Naive thymus-derived CD8-positive, alpha-beta T cell (primary cell): ENCODE measurements around the gene HOXB2. TPM values are rescaled to one million over a fixed set of nuclear protein-coding genes. Genes with fewer than 3 reads are reported as not detected.
A peak's percentile ranks its signal among the peaks of the same experiment; 100 is the strongest.

Experiments used
- ATAC-seq, 2 donors: fragments of 150-1000 bp; cut with Tn5 transposase in 1 of 2; sonication (Bioruptor Pico), chemical (Tn5 transposase) in 1 of 2; 1 replicate in 1 of 2; 2 replicates in 1 of 2; pipeline ENCODE4 v1.10.0; 2021; ENCODE audit warnings: mild to moderate bottlenecking in 2 of 2, moderate library complexity in 2 of 2
- POLR2A ChIA-PET: fragments of 350-600 bp; sonication (Branson Sonifier 250); formaldehyde crosslinking; loops from one replicate; lab custom pipeline; 2021; ENCODE audit warnings: antibody characterized with exemption; lab: Charles Lee
- DNase-seq, 10 donors: peaks; one replicate each; pipeline versions ENCODE4 v3.0.0 to v3.0.0-alpha.2; 2020 to 2022
- H3K27ac Mint-ChIP-seq, 10 donors: one replicate each; pipeline ENCODE4 v1.8.0; 2020 to 2022; ENCODE audit warnings: mild to moderate bottlenecking in 10 of 10, mixed read lengths in 10 of 10, moderate library complexity in 4 of 10, inconsistent platforms in 1 of 10
- H3K27me3 Mint-ChIP-seq, 5 donors: one replicate each; pipeline ENCODE4 v1.8.0; 2021 to 2022; ENCODE audit warnings: mixed read lengths in 5 of 5
- H3K36me3 Mint-ChIP-seq, 3 donors: one replicate each; pipeline ENCODE4 v1.8.0; 2020 to 2022; ENCODE audit warnings: mixed read lengths in 3 of 3, mild to moderate bottlenecking in 2 of 3, inconsistent platforms in 1 of 3
- H3K4me1 Mint-ChIP-seq, 4 donors: one replicate each; pipeline ENCODE4 v1.8.0; 2021 to 2022; ENCODE audit warnings: mixed read lengths in 4 of 4
- H3K4me3 Mint-ChIP-seq, 10 donors: one replicate each; pipeline ENCODE4 v1.8.0; 2020 to 2022; ENCODE audit warnings: mild to moderate bottlenecking in 10 of 10, mixed read lengths in 10 of 10, moderate library complexity in 6 of 10, inconsistent platforms in 1 of 10
- H3K9me3 Mint-ChIP-seq, 9 donors: one replicate each; pipeline ENCODE4 v1.8.0; 2020 to 2022; ENCODE audit warnings: mixed read lengths in 9 of 9, mild to moderate bottlenecking in 3 of 9, inconsistent platforms in 1 of 9, moderate library complexity in 1 of 9
- polyA plus RNA-seq, 3 donors: library from polyadenylated mRNA; unstranded; fragments of 300-500 nt; fragmentation: Illumina TruSeq; gene quantifications; one replicate each; pipeline ENCODE4 v1.2.3, GENCODE V29; 2021
- total RNA-seq, 8 experiments: library from RNA in 2 of 8; stranded (reverse) in 2 of 8; gene quantifications; one replicate each; pipeline ENCODE4 v1.2.3 and lab custom pipeline; 2021 to 2026

HOXB2 gene
- total and polyA plus RNA-seq, 5 experiments from 2014 or later, result 7.6 to 32.4 (median 16.4) TPM

- Mint-ChIP-seq H3K27me3 (peaks cover 54 to 100% (median 84%) of the 10 kb centered on the region in 5 donors), H3K36me3 (peaks cover 0 to 3% (median 0%) of the 10 kb centered on the region in 3 donors), H3K4me3 (peak overlapping the region in 1 of 10 donors; percentile 8), H3K27ac (no peak overlapping the region), H3K9me3 (no peaks in the 10 kb centered on the region), H3K4me1 (peaks cover 22 to 45% (median 38%) of the 10 kb centered on the region in 4 donors)
- DNase-seq (no peak), ATAC-seq (no peak)
- POLR2A ChIA-PET, result interaction anchor here (0.6 to 0.9 kb wide), 2 partner anchors 87 to 1233 kb away, joined by 3 read pairs; no protein-coding TSS in a partner anchor
These were observed 43.6 kb upstream of the HOXB2 start for GRCh38 chr17:48588528-48588927.

GRCh38 chr17:48588074-48588415 is 43.1 kb upstream of the HOXB2 start:
- no peak overlapping the region for H3K27ac Mint-ChIP-seq
- H3K27me3 Mint-ChIP-seq, result peaks cover 56 to 100% (median 86%) of the 10 kb centered on the region in 5 donors
- POLR2A ChIA-PET, result interaction anchor here (0.6 to 0.9 kb wide), 2 partner anchors 236 to 1234 kb away, joined by 3 read pairs; no protein-coding TSS in a partner anchor
- H3K36me3 Mint-ChIP-seq, result peaks cover 0 to 3% (median 0%) of the 10 kb centered on the region in 3 donors
- no peak for DNase-seq
- H3K4me1 Mint-ChIP-seq, result peaks cover 20 to 40% (median 33%) of the 10 kb centered on the region in 4 donors
- no peak overlapping the region for H3K4me3 Mint-ChIP-seq
- no peak for ATAC-seq
- H3K9me3 Mint-ChIP-seq, result no peaks in the 10 kb centered on the region

- no peak for ATAC-seq
- DNase-seq, result no peak
- POLR2A ChIA-PET, result interaction anchor here (0.5 to 0.9 kb wide), 5 partner anchors 9 to 1234 kb away, joined by 3 read pairs; partner anchors contain the start of gene HOXB4
- Mint-ChIP-seq H3K36me3 (peaks cover 0 to 3% (median 0%) of the 10 kb centered on the region in 3 donors), H3K4me1 (peaks cover 16 to 36% (median 31%) of the 10 kb centered on the region in 4 donors), H3K27ac (peak overlapping the region in 1 of 10 donors; percentile 44), H3K27me3 (peaks cover 57 to 100% (median 86%) of the 10 kb centered on the region in 5 donors), H3K9me3 (no peaks in the 10 kb centered on the region), H3K4me3 (peak overlapping the region in 3 of 10 donors; percentile 0 to 49 (median 10))
These were observed 42.6 kb upstream of the HOXB2 start for GRCh38 chr17:48587276-48588073.

GRCh38 chr17:48586355-48587258 is 41.7 kb upstream of the HOXB2 start:
- Mint-ChIP-seq H3K9me3 (no peaks in the 10 kb centered on the region), H3K27ac (peak overlapping the region in 3 of 10 donors; percentile 2 to 62 (median 34)), H3K4me1 (peaks cover 16 to 39% (median 32%) of the 10 kb centered on the region in 4 donors), H3K4me3 (peak overlapping the region; percentile 86 to 97 (median 92)), H3K36me3 (peaks cover 0 to 3% (median 0%) of the 10 kb centered on the region in 3 donors), H3K27me3 (peaks cover 59 to 100% (median 88%) of the 10 kb centered on the region in 5 donors)
- POLR2A ChIA-PET, result interaction anchor here (0.5 to 0.9 kb wide), 3 partner anchors 9 to 278 kb away, joined by 3 read pairs; partner anchors contain the start of gene HOXB4
- no peak for ATAC-seq
- DNase-seq, result peak in 1 of 10 donors; percentile 31

GRCh38 chr17:48584223-48584741 is 39.4 kb upstream of the HOXB2 start:
- Mint-ChIP-seq H3K4me3 (peak overlapping the region in 5 of 10 donors; percentile 10 to 40 (median 26)), H3K27ac (no peak overlapping the region), H3K36me3 (peaks cover 0 to 3% (median 0%) of the 10 kb centered on the region in 3 donors), H3K9me3 (no peaks in the 10 kb centered on the region), H3K27me3 (peaks cover 60 to 100% (median 91%) of the 10 kb centered on the region in 5 donors), H3K4me1 (peaks cover 18 to 48% (median 42%) of the 10 kb centered on the region in 4 donors)
- no peak for ATAC-seq
- POLR2A ChIA-PET, result interaction anchor here (1.6 kb wide), 1 partner anchor 91 kb away, joined by 4 read pairs; no protein-coding TSS in a partner anchor
- DNase-seq, result no peak

GRCh38 chr17:48583708-48584222 is 38.9 kb upstream of the HOXB2 start:
- POLR2A ChIA-PET, result interaction anchor here (1.3 to 1.6 kb wide), 3 partner anchors 36 to 91 kb away, joined by 4 read pairs; no protein-coding TSS in a partner anchor
- H3K9me3 Mint-ChIP-seq, result no peaks in the 10 kb centered on the region
- DNase-seq (no peak), ATAC-seq (no peak)
- H3K4me1 Mint-ChIP-seq, result peaks cover 22 to 54% (median 47%) of the 10 kb centered on the region in 4 donors
- H3K4me3 Mint-ChIP-seq, result peak overlapping the region in 3 of 10 donors; percentile 10 to 24 (median 24)
- peaks cover 63 to 100% (median 93%) of the 10 kb centered on the region in 5 donors for H3K27me3 Mint-ChIP-seq
- H3K27ac Mint-ChIP-seq, result no peak overlapping the region
- H3K36me3 Mint-ChIP-seq, result peaks cover 0 to 3% (median 0%) of the 10 kb centered on the region in 3 donors

GRCh38 chr17:48582750-48583069 is 37.8 kb upstream of the HOXB2 start:
- DNase-seq (no peak), ATAC-seq (no peak)
- peaks cover 0 to 3% (median 0%) of the 10 kb centered on the region in 3 donors for H3K36me3 Mint-ChIP-seq
- POLR2A ChIA-PET, result interaction anchor here (1.3 to 1.6 kb wide), 2 partner anchors 35 to 43 kb away, joined by 4 read pairs; no protein-coding TSS in a partner anchor
- H3K4me3 Mint-ChIP-seq, result peak overlapping the region; percentile 49 to 87 (median 68)
- peaks cover 24 to 60% (median 52%) of the 10 kb centered on the region in 4 donors for H3K4me1 Mint-ChIP-seq
- H3K27me3 Mint-ChIP-seq, result peaks cover 55 to 96% (median 85%) of the 10 kb centered on the region in 5 donors
- no peak overlapping the region for H3K27ac Mint-ChIP-seq
- H3K9me3 Mint-ChIP-seq, result no peaks in the 10 kb centered on the region

GRCh38 chr17:48579760-48580554 is 35.0 kb upstream of the HOXB2 start:
- Mint-ChIP-seq H3K27ac (no peak overlapping the region), H3K4me3 (peak overlapping the region in 9 of 10 donors; percentile 53 to 96 (median 87))

GRCh38 chr17:48579471-48579759 is 34.5 kb upstream of the HOXB2 start:
- peak overlapping the region; percentile 86 to 96 (median 90) for H3K4me3 Mint-ChIP-seq
- ATAC-seq (no peak), DNase-seq (no peak)
- H3K4me1 Mint-ChIP-seq, result peaks cover 11 to 62% (median 42%) of the 10 kb centered on the region in 4 donors
- no peaks in the 10 kb centered on the region for H3K36me3 Mint-ChIP-seq
- POLR2A ChIA-PET, result interaction anchor here (0.9 kb wide), 1 partner anchor 38 kb away, joined by 6 read pairs; no protein-coding TSS in a partner anchor
- peaks cover 39 to 70% (median 55%) of the 10 kb centered on the region in 5 donors for H3K27me3 Mint-ChIP-seq
- no peaks in the 10 kb centered on the region for H3K9me3 Mint-ChIP-seq
- H3K27ac Mint-ChIP-seq, result peak overlapping the region in 1 of 10 donors; percentile 53

More at GRCh38 chr17:48579760-48580554, 35.0 kb upstream of the HOXB2 start:
- POLR2A ChIA-PET, result interaction anchor here (0.6 to 0.7 kb wide), 2 partner anchors 34 to 128 kb away, joined by 3 to 4 read pairs; no protein-coding TSS in a partner anchor
- Mint-ChIP-seq H3K36me3 (peaks cover 0 to 2% (median 0%) of the 10 kb centered on the region in 3 donors), H3K9me3 (no peaks in the 10 kb centered on the region), H3K4me1 (peaks cover 13 to 62% (median 45%) of the 10 kb centered on the region in 4 donors), H3K27me3 (peaks cover 41 to 76% (median 60%) of the 10 kb centered on the region in 5 donors)
- ATAC-seq (no peak), DNase-seq (no peak)

- no peaks in the 10 kb centered on the region for H3K9me3 Mint-ChIP-seq
- ATAC-seq, result peak; percentile 58 to 59
- H3K4me3 Mint-ChIP-seq, result peak overlapping the region; percentile 86 to 96 (median 90)
- POLR2A ChIA-PET, result interaction anchor here (0.9 to 2.2 kb wide), 4 partner anchors 8 to 37 kb away, joined by 3 to 9 read pairs (median 6); partner anchors contain the start of gene HOXB5
- peaks cover 11 to 60% (median 42%) of the 10 kb centered on the region in 4 donors for H3K4me1 Mint-ChIP-seq
- peaks cover 39 to 66% (median 54%) of the 10 kb centered on the region in 5 donors for H3K27me3 Mint-ChIP-seq
- no peaks in the 10 kb centered on the region for H3K36me3 Mint-ChIP-seq
- H3K27ac Mint-ChIP-seq, result peak overlapping the region in 9 of 10 donors; percentile 34 to 91 (median 72)
- no peak for DNase-seq
These were observed 33.9 kb upstream of the HOXB2 start for GRCh38 chr17:48578616-48579470.
